NCI-H2081 treated with DMSO at 0.1 percent for 48 hours (cell line): ENCODE measurements around the gene PLSCR2.
A peak's percentile ranks its signal among the peaks of the same experiment; 100 is the strongest.
"Not testable (repeated sequence)": the region's sequence is repeated elsewhere in the genome, so short reads cannot be mapped to it uniquely, and the experiment has no call there.

Source experiments
- DNase-seq: peaks from one replicate; lab custom pipeline; 2025; lab: John Stamatoyannopoulos, UW

Gene PLSCR2

GRCh38 chr3:146469150-146470017 is at the start of gene PLSCR2:
Gene PLSCR2, minus strand, starts transcription at chr3:146469561. Its CDS starts 9,657 bp downstream, at chr3:146459904.
- no peak for DNase-seq

- DNase-seq = peak; percentile 39
These were observed 48.5 kb upstream of the PLSCR2 start for GRCh38 chr3:146517684-146518435.

GRCh38 chr3:146513386-146514051 is 44.2 kb upstream of the PLSCR2 start:
- DNase-seq = no peak

GRCh38 chr3:146511402-146512134 is 42.2 kb upstream of the PLSCR2 start:
- DNase-seq = no peak

GRCh38 chr3:146507331-146508120 is 38.2 kb upstream of the PLSCR2 start:
- no peak for DNase-seq

- DNase-seq = no peak
These were observed 36.2 kb upstream of the PLSCR2 start for GRCh38 chr3:146505516-146505915.

GRCh38 chr3:146504498-146505197 is 35.3 kb upstream of the PLSCR2 start:
- DNase-seq = no peak

GRCh38 chr3:146503461-146504202 is 34.3 kb upstream of the PLSCR2 start:
- DNase-seq = no peak

- no peak for DNase-seq
These were observed 33.6 kb upstream of the PLSCR2 start for GRCh38 chr3:146502887-146503460.

- DNase-seq = no peak
These were observed 32.4 kb upstream of the PLSCR2 start for GRCh38 chr3:146501752-146502151.

GRCh38 chr3:146499701-146500100 is 30.3 kb upstream of the PLSCR2 start:
- DNase-seq = no peak

- no peak for DNase-seq
These were observed 28.8 kb upstream of the PLSCR2 start for GRCh38 chr3:146498002-146498736.

- not testable (repeated sequence) for DNase-seq
These were observed 27.9 kb upstream of the PLSCR2 start for GRCh38 chr3:146497145-146497843.

- DNase-seq = no peak
These were observed 27.4 kb upstream of the PLSCR2 start for GRCh38 chr3:146496726-146497125.

- no peak for DNase-seq
These were observed 26.9 kb upstream of the PLSCR2 start for GRCh38 chr3:146496251-146496650.

- DNase-seq = no peak
These were observed 24.4 kb upstream of the PLSCR2 start for GRCh38 chr3:146493761-146494160.

GRCh38 chr3:146493221-146493620 is 23.9 kb upstream of the PLSCR2 start:
- no peak for DNase-seq

- no peak for DNase-seq
These were observed 21.9 kb upstream of the PLSCR2 start for GRCh38 chr3:146491303-146491702.
